HL-60 (cell line): Measurements from ENCODE around the gene ADAMTSL4.

Source experiments
- DNase-seq, 2 experiments: peaks; one replicate each; pipeline ENCODE4 v3.0.0-alpha.2; 2010 to 2020; ENCODE audit warnings: low read depth in 1 of 2, low spot score in 1 of 2
- H3K27ac ChIP-seq: fragments of 250-450 bp; sonication (Bioruptor Pico); replicated peaks from 2 replicates; pipeline ENCODE4 v1.5.1; 2020; ENCODE audit warnings: mild to moderate bottlenecking, moderate library complexity
- H3K27me3 ChIP-seq: fragments of 250-450 bp; sonication (Bioruptor Pico); 2 replicates; pipeline ENCODE4 v1.5.1; 2021; ENCODE audit warnings: mild to moderate bottlenecking, moderate library complexity; ENCODE audit not compliant: insufficient read depth, poor library complexity, severe bottlenecking
- H3K4me3 ChIP-seq: replicated peaks from 2 replicates; pipeline ENCODE4 v1.5.1; 2011; ENCODE audit warnings: mild to moderate bottlenecking, control low read depth, low read length; ENCODE audit not compliant: insufficient read depth
- GABPA ChIP-seq: IDR thresholded peaks from 2 replicates; pipeline ENCODE4 v1.6.1; 2012; ENCODE audit warnings: low read depth
- POLR2AphosphoS5 ChIP-seq: IDR thresholded peaks from 2 replicates; pipeline ENCODE4 v1.6.1; 2012; ENCODE audit warnings: low read depth
- SPI1 ChIP-seq: IDR thresholded peaks from 2 replicates; pipeline ENCODE4 v1.6.1; 2012; ENCODE audit warnings: low read depth, mild to moderate bottlenecking, borderline replicate concordance
- TF ChIP-seq, protein P1 (sequence below): IDR thresholded peaks from one replicate; pipeline ENCODE4 v1.5.1; 2011; ENCODE audit warnings: low read length, control low read depth, inconsistent platforms; ENCODE audit not compliant: insufficient read depth
- TF ChIP-seq, protein P2 (sequence below): IDR thresholded peaks from 2 replicates; pipeline ENCODE4 v1.6.1; 2012; ENCODE audit warnings: low read depth; ENCODE audit not compliant: insufficient replicate concordance

ADAMTSL4 gene

GRCh38 chr1:150515328-150516049, 33.7 kb upstream of the ADAMTSL4 start, which contains the start of gene FALEC:
Gene FALEC (plus strand): TSS chr1:150515752.
- peak within 1 kb of the TSS; percentile 47 for H3K27ac ChIP-seq
- TF ChIP-seq, protein P1, sequence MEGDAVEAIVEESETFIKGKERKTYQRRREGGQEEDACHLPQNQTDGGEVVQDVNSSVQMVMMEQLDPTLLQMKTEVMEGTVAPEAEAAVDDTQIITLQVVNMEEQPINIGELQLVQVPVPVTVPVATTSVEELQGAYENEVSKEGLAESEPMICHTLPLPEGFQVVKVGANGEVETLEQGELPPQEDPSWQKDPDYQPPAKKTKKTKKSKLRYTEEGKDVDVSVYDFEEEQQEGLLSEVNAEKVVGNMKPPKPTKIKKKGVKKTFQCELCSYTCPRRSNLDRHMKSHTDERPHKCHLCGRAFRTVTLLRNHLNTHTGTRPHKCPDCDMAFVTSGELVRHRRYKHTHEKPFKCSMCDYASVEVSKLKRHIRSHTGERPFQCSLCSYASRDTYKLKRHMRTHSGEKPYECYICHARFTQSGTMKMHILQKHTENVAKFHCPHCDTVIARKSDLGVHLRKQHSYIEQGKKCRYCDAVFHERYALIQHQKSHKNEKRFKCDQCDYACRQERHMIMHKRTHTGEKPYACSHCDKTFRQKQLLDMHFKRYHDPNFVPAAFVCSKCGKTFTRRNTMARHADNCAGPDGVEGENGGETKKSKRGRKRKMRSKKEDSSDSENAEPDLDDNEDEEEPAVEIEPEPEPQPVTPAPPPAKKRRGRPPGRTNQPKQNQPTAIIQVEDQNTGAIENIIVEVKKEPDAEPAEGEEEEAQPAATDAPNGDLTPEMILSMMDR: no peak
- TF ChIP-seq SPI1 (no peak), GABPA (no peak), POLR2AphosphoS5 (no peak)
- TF ChIP-seq, protein P2, sequence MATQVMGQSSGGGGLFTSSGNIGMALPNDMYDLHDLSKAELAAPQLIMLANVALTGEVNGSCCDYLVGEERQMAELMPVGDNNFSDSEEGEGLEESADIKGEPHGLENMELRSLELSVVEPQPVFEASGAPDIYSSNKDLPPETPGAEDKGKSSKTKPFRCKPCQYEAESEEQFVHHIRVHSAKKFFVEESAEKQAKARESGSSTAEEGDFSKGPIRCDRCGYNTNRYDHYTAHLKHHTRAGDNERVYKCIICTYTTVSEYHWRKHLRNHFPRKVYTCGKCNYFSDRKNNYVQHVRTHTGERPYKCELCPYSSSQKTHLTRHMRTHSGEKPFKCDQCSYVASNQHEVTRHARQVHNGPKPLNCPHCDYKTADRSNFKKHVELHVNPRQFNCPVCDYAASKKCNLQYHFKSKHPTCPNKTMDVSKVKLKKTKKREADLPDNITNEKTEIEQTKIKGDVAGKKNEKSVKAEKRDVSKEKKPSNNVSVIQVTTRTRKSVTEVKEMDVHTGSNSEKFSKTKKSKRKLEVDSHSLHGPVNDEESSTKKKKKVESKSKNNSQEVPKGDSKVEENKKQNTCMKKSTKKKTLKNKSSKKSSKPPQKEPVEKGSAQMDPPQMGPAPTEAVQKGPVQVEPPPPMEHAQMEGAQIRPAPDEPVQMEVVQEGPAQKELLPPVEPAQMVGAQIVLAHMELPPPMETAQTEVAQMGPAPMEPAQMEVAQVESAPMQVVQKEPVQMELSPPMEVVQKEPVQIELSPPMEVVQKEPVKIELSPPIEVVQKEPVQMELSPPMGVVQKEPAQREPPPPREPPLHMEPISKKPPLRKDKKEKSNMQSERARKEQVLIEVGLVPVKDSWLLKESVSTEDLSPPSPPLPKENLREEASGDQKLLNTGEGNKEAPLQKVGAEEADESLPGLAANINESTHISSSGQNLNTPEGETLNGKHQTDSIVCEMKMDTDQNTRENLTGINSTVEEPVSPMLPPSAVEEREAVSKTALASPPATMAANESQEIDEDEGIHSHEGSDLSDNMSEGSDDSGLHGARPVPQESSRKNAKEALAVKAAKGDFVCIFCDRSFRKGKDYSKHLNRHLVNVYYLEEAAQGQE: no peak
- no peaks in the 10 kb centered on the region for H3K27me3 ChIP-seq
- DNase-seq: peak; percentile 89 to 94
- peak within 1 kb of the TSS; percentile 61 for H3K4me3 ChIP-seq

DNA sequence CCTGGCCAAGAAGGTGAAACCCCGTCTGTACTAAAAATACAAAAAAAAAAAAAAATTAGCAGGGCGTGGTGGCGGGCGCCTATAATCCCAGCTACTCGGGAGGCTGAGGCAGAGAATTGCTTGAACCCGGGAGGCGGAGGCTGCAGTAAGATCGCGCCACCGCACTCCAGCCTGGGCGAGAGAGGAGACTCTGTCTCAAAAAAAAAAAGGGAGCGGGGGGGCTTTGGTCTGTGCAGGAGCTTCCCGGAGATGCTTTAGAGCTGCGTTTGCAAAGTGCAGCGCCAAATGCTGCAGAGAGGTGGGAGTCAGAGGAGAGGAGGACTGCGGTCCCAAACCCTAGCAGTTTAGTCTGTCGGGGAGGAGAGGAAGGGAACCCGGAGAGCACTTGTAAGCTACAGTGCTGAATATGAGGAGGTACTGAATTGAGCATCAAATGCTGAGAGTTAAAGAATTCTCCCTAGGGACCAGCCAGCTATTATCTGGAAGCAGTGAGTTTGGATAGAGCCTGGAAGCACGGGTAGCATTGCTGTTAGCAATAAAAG, 33.1 kb upstream of the ADAMTSL4 start:
- H3K27me3 ChIP-seq: no peaks in the 10 kb centered on the region
- TF ChIP-seq POLR2AphosphoS5: no peak
- TF ChIP-seq, protein P1: no peak
- TF ChIP-seq GABPA: no peak
- TF ChIP-seq SPI1: no peak
- TF ChIP-seq, protein P2: no peak
- DNase-seq: peak in 1 of 2 experiments; percentile 14
- peak overlapping the region; percentile 61 for H3K4me3 ChIP-seq
- peak overlapping the region; percentile 47; the same call in 1 of the 2 replicates for H3K27ac ChIP-seq

GRCh38 chr1:150516616-150517015, 32.6 kb upstream of the ADAMTSL4 start:
- no peak for DNase-seq
- H3K27me3 ChIP-seq: no peaks in the 10 kb centered on the region
- H3K27ac ChIP-seq: no peak overlapping the region
- TF ChIP-seq SPI1: no peak
- TF ChIP-seq, protein P1: no peak
- no peak for TF ChIP-seq GABPA
- TF ChIP-seq, protein P2: no peak
- no peak for TF ChIP-seq POLR2AphosphoS5
- H3K4me3 ChIP-seq: no peak overlapping the region
